Esophagus (tissue), 2 donors: ENCODE measurements around the gene CHMP4B. TPM values are rescaled to one million over a fixed set of nuclear protein-coding genes. Genes with fewer than 3 reads are reported as not detected.
A peak's percentile ranks its signal among the peaks of the same experiment; 100 is the strongest.

Experiments
- H3K27ac ChIP-seq, 2 donors: one replicate each; pipeline ENCODE4 v1.5.1; 2013; ENCODE audit warnings: low read depth in 2 of 2, mild to moderate bottlenecking in 2 of 2, inconsistent platforms in 1 of 2, low read length in 1 of 2, moderate library complexity in 1 of 2
- H3K27me3 ChIP-seq, 2 donors: one replicate each; pipeline ENCODE4 v1.6.1; 2013; ENCODE audit warnings: low read length in 2 of 2, control low read depth in 1 of 2, mild to moderate bottlenecking in 1 of 2; ENCODE audit not compliant: insufficient read depth in 2 of 2, control insufficient read depth in 1 of 2
- H3K36me3 ChIP-seq, 2 donors: one replicate each; pipeline ENCODE4 v1.6.1; 2013; ENCODE audit warnings: low read length in 1 of 2; ENCODE audit not compliant: control insufficient read depth in 2 of 2, insufficient read depth in 2 of 2
- H3K4me1 ChIP-seq, 2 donors: one replicate each; pipeline ENCODE4 v1.6.1; 2013; ENCODE audit warnings: low read length in 1 of 2; ENCODE audit not compliant: control insufficient read depth in 2 of 2, insufficient read depth in 2 of 2
- H3K4me3 ChIP-seq, 2 donors: one replicate each; pipeline ENCODE4 v1.5.1; 2013; ENCODE audit warnings: low read length in 2 of 2, mild to moderate bottlenecking in 2 of 2, low read depth in 1 of 2, moderate library complexity in 1 of 2
- H3K9me3 ChIP-seq, 2 donors: one replicate each; pipeline ENCODE4 v1.6.1; 2013; ENCODE audit warnings: mild to moderate bottlenecking in 2 of 2, low read depth in 1 of 2, low read length in 1 of 2, moderate library complexity in 1 of 2; ENCODE audit not compliant: control insufficient read depth in 2 of 2, insufficient read depth in 1 of 2
- WGBS, 2 donors: extraction: QIAGEN DNeasy Blood & Tissue Kit; methylation state at CpG; one replicate each; pipeline ENCODE4 v1.1.7; 2013; 5-methylcytosine and 5-hydroxymethylcytosine counted together
- polyA plus RNA-seq, 2 donors: library from polyadenylated mRNA; stranded (reverse); fragments of 200-250 nt; gene quantifications; one replicate each; pipeline ENCODE4 v1.2.3, GENCODE V29; 2013
- donor health status: healthy with polysubstance abuse.
- donor health status: Bipolar disorder and iron deficiency.

Gene CHMP4B
- polyA plus RNA-seq, 2 donors, result 116 to 136 TPM

DNA sequence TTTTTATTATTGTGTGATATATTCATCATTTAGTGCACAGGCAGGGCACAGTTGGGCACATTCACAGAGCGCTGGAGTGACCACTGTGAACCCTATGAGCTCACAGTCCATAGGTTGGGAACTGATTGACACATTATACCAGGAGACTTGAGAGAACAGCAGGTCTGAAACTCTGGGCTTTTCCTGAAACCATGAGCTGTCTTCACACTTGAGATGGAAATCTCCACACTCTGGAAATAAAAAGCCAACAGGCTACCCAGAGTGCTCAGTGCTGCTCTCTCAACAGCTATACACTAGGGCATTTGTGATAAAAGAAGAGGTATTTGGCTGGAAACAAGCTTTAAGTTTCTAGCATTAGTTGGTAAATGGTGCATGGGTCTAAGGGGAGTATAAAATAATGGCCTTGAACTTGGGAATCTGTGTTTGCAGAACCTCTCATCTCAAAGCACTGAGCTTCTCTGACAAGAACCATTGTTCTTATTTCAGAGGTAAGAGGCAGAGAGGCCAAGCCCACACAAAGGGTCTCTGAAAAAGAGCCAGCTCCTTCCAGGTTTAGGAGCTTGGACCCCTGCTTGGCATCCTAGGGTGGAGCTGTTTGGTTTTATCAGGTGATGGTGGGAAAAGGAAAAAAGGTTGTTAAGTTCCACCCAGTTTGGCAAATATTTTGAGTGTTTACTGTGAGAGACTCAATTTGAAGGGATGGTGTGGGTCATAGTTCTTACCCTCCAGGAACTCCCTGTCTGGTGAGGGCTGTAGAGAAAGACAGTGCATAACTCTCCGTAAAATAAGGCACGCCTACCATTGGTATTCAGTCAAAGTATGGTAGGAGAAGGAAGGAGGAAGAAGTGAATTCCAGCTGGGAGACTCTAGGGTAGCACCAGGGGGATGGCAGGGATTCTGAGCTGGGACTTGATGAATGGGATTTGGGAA, 14.5 kb downstream of the CHMP4B start:
- no peak overlapping the region for H3K4me3 ChIP-seq
- no peaks in the 10 kb centered on the region for H3K9me3 ChIP-seq
- peaks cover 0 to 4% of the 10 kb centered on the region in 2 donors for H3K4me1 ChIP-seq
- H3K27ac ChIP-seq, result peak overlapping the region in 1 of 2 donors; percentile 56
- 81 to 82% methylated on average over 3 of the region's 3 CpGs for WGBS, 2 donors
- H3K36me3 ChIP-seq, result peaks cover 0 to 8% of the 10 kb centered on the region in 2 donors
- H3K27me3 ChIP-seq, result no peaks in the 10 kb centered on the region

DNA sequence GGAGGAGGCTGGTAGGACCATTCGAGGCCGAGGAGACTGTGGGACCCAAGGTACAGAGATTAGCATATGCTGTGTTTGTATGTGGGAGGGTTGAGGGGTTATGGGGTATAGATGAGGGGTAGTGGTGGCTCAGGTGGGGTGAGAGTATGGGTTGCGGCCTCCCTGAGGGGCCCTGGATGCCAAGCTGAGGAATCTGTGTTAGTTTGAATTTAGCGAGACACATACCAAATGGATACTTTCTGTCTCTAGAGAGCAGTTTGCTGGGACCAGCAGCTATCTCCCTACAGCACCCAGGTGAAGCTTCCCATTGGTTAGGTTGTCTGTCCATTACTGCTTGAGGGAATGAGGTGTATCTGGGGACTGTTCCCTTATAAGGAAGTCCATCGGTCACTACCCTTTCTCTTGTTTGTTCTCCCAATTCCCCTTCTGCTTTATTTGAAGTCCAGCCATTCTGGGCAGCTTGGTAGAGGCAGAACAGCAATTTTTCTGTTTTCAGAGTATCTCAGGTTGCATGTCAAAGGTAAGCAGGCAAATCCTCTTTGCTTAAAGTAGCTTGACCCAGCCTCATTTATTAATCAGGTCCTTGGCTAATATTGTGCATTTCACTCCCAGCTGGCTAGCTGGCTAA, 15.2 kb downstream of the CHMP4B start:
- Histone ChIP-seq H3K27me3 (no peaks in the 10 kb centered on the region), H3K36me3 (peaks cover 0 to 8% of the 10 kb centered on the region in 2 donors), H3K27ac (peak overlapping the region in 1 of 2 donors; percentile 56), H3K4me3 (no peak overlapping the region), H3K9me3 (no peaks in the 10 kb centered on the region), H3K4me1 (peaks cover 0 to 4% of the 10 kb centered on the region in 2 donors)
- 78 to 92% methylated on average over 5 of the region's 5 CpGs for WGBS, 2 donors

DNA sequence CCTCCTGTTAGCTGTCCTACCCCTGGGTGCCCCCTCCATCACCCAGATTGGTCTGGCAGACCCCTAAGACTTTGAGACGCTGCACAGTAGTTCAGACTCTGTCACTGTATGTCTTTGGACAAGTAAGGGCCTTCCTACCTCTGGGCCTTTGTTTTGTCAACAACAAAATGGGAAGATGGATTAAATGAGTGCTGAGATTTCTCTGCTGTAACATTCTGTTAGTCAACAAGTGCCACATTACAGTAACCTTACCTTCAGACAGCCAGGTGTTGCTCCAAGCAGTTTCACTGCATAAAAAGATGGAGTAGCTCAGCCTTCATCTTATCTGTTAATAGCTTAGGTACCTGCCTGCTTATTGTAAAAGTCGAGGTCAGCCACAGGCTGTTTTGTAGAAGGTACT, 16.0 kb downstream of the CHMP4B start:
- H3K4me1 ChIP-seq, result peaks cover 0 to 4% of the 10 kb centered on the region in 2 donors
- H3K27ac ChIP-seq, result no peak overlapping the region

DNA sequence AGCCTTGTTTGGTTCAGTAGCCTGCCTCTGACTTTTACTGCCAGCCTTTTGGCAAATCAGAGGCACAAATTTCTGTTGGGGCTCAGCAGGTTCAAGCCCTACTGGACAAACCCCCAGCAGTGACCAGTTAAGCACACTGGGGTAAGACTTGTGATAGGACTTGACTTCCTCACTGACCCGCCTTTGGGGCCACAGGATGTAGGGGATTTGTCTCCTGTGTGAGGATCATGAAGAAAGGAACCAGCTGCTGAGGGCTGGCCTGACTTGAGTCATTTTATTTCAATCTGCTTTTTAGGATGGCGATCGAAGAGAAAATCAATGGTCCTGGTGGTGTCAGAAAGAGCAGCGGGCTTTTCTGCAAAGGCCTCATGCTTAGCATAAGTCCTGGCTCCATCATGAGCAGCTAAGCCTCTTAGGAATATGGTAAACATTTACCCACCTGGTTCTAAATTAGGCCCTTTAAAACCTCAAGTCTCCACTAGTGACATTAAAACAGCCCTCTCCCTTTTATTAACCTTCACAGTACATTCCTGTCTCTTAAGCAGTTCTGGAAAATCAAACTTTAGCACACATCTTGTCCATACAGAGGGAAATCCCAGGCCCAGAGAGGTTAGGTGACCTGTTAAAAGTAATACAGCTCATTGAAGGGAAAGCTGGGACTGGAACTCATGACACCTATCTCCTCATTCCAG, 16.6 kb downstream of the CHMP4B start:
- H3K9me3 ChIP-seq, result no peaks in the 10 kb centered on the region
- WGBS, 2 donors, result 78 to 80% methylated on average over 4 of the region's 4 CpGs
- peaks cover 0 to 5% of the 10 kb centered on the region in 2 donors for H3K36me3 ChIP-seq
- peak overlapping the region in 1 of 2 donors; percentile 17 for H3K27ac ChIP-seq
- H3K4me1 ChIP-seq, result peaks cover 0 to 4% of the 10 kb centered on the region in 2 donors
- H3K27me3 ChIP-seq, result no peaks in the 10 kb centered on the region
- H3K4me3 ChIP-seq, result no peak overlapping the region

More for the DNA sequence above, 16.0 kb downstream of the CHMP4B start:
- H3K27me3 ChIP-seq, result no peaks in the 10 kb centered on the region
- WGBS, 2 donors, result 55 to 69% methylated on average over 2 of the region's 2 CpGs
- no peaks in the 10 kb centered on the region for H3K9me3 ChIP-seq
- peaks cover 0 to 8% of the 10 kb centered on the region in 2 donors for H3K36me3 ChIP-seq
- H3K4me3 ChIP-seq, result no peak overlapping the region

DNA sequence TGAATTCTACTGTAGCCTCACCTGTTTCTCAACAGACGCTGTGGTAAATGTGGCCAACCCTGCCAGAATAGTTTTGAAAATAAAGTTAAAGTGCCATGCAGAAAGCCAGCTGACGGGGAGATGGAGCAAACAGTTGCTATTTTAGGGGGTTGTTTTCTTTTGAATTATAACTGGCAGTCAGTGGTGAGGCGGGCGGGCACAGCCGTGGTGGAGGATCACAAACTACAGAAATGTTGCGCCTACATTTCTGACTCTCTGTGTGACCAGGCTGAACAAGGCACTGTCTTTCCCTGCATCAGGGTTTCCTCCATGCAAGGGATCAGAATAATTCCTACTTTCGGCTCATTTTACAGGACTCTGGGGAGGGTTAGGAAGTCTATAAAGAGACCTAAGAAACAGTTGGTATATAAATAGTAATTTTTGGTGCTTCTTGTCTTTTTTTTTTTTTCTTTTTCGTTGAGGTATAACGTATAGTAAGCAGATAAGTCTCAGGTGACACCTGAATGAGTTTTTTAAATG, 17.2 kb downstream of the CHMP4B start:
- H3K4me1 ChIP-seq, result peaks cover 0 to 4% of the 10 kb centered on the region in 2 donors
- WGBS, 2 donors, result 54 to 61% methylated on average over 9 of the region's 9 CpGs
- H3K27ac ChIP-seq, result peak overlapping the region in 1 of 2 donors; percentile 26
- no peaks in the 10 kb centered on the region for H3K27me3 ChIP-seq
- H3K9me3 ChIP-seq, result no peaks in the 10 kb centered on the region
- peaks cover 0 to 5% of the 10 kb centered on the region in 2 donors for H3K36me3 ChIP-seq
- no peak overlapping the region for H3K4me3 ChIP-seq

DNA sequence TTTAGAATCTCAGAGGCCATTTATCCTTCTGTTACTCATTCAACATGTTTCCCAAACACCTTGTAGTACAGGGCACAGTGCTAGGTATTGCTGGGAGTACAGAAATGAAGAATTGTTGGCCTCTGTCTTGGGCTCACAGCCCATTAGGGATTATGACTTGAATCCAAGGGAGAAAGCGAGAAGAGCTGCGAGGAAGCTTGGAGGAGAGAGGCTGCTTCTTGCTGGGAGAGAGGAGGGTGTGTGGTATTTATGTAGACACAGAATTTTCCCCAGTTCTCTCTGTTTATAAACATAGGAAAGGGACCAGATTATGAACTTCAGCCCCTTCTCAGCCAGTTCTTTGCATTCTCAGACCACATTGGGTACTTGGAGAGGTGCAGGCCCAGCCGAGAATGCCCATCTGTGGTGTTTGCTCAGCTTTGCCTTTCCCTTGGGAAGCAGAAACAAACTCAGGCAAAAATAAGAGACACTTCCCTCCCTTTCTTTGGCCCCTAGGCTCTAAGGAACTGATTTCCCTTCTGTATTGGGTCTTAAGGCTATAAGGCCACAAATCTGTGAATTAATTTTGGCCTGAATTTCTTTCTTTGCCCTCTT, 17.9 kb downstream of the CHMP4B start:
- no peak overlapping the region for H3K4me3 ChIP-seq
- no peaks in the 10 kb centered on the region for H3K27me3 ChIP-seq
- peaks cover 0 to 4% of the 10 kb centered on the region in 2 donors for H3K4me1 ChIP-seq
- H3K9me3 ChIP-seq, result no peaks in the 10 kb centered on the region
- H3K36me3 ChIP-seq, result peaks cover 0 to 3% of the 10 kb centered on the region in 2 donors
- H3K27ac ChIP-seq, result peak overlapping the region; percentile 33 to 58
- 37 to 46% methylated on average over 3 of the region's 3 CpGs for WGBS, 2 donors

DNA sequence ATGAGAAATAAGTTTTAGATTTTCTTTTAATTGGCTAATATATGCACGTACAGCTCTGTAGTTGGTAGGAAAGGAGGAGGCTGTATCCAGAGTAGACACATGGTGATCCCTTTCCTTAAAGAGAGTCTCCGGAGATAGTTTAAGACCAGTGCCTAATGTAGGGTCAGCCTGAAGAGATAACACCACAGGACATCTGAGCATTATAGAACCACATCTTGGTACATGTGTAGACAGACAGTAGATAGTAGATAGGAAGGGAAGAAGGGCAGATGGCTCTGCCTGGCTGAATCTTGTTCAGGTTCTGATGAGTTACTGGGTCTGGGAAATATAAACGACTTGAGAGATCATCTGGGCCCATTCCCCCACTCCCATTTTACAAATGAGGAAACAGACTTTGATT, 18.5 kb downstream of the CHMP4B start:
- Histone ChIP-seq H3K27ac (peak overlapping the region in 1 of 2 donors; percentile 56), H3K36me3 (no peaks in the 10 kb centered on the region), H3K27me3 (no peaks in the 10 kb centered on the region), H3K9me3 (no peaks in the 10 kb centered on the region), H3K4me3 (no peak overlapping the region), H3K4me1 (peaks cover 0 to 4% of the 10 kb centered on the region in 2 donors)
- 71 to 74% methylated on average over 3 of the region's 3 CpGs for WGBS, 2 donors

DNA sequence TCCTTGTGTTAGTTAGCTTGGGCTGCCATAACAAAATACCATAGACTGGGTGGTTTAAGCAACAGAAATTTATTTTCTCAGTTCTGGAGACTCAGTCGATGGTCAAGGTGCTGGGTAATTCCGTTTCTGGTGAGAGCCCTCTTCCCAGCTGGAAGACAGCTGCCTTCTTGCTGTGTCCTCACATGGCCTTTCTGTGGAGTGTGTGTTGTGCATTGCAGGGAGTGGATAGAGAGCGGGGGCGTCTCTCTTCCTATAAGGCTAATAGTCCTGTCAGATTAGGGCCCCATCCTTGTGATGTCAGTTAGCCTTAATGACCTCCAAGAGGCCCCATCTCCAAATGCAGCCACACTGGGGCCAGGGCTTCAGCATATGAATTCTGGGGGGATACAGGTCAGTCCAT, 19.2 kb downstream of the CHMP4B start:
- Histone ChIP-seq H3K27ac (peak overlapping the region in 1 of 2 donors; percentile 5), H3K9me3 (no peaks in the 10 kb centered on the region)

More for the DNA sequence above, 19.2 kb downstream of the CHMP4B start:
- Histone ChIP-seq H3K4me3 (no peak overlapping the region), H3K4me1 (peaks cover 0 to 4% of the 10 kb centered on the region in 2 donors), H3K36me3 (no peaks in the 10 kb centered on the region), H3K27me3 (no peaks in the 10 kb centered on the region)
- 67 to 69% methylated on average over 4 of the region's 4 CpGs for WGBS, 2 donors
